DMS53 treated with DMSO at 0.1 percent for 48 hours (cell line): ENCODE results near the gene FLOT1.
A peak's percentile ranks its signal among the peaks of the same experiment; 100 is the strongest.

ENCODE experiments used
- DNase-seq: peaks from one replicate; lab custom pipeline; 2025; ENCODE audit not compliant: unreplicated experiment; lab: John Stamatoyannopoulos, UW

The FLOT1 gene

DNA sequence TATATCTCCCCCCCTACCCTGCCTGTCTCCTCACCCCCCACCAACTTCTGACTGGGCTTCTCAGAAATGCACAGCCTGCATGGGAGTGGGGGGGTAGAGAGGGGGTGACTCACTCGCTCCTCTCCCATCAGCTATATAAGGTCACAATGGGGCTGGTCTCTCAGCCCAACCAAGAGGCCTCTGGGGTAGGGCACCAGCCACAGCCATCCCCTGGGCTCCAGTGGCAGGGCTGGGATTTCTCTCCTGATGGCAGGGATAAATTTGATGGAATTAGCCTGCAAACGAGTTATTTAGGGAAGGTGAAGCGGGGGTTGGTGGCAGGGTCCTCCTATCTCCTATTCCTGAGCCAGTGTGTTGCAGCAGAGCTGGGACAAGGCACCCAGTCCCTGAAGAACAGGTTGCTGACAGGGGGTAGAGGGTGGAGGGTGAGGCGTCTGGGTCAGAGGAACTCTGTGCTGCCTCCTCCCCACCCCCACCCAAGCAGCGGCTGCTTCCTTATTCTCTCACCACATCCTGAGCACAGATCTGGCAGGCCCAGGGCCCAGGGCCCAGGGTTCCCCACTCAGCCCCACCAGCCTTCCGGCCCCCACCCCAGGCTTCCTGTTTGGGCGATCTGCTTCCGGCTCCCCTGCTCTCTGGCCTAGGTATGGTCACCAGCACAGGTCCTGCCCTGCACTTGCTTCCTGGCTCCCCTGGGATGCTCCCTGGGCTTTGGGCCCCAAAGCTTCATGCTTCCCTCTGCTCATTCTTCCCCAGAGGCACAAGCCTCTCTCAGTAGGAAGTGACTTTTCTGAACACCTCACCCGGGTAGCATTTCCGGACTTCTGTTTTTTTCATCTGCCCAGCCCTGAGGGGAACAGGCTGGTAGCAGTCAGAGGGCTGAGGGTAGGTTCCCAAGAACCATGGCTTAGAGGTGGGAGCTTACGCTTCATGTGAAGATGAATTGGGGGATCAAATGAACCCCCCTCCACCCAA lies 60.1 kb downstream of the FLOT1 start:
- DNase-seq = no peak

- DNase-seq = no peak
These were observed 60.7 kb downstream of the FLOT1 start for GRCh38 chr6:30681766-30682142.

- DNase-seq = no peak
These were observed 62.5 kb downstream of the FLOT1 start for GRCh38 chr6:30679765-30680535.

- DNase-seq = peak; percentile 66
These were observed 63.3 kb downstream of the FLOT1 start for GRCh38 chr6:30678964-30679726.
